Measurements from ENCODE around the gene CRIM1. TPM values are rescaled to one million over a fixed set of nuclear protein-coding genes. Genes with fewer than 3 reads are reported as not detected.

The CRIM1 gene
- total RNA-seq, 4 donors from 2014 or later = 93.2 to 194 (median 119) TPM

GRCh38 chr2:36556842-36557241, 201.3 kb downstream of the CRIM1 start:
- ATAC-seq (no peak), DNase-seq (no peak)
- intact Hi-C loops (cut with DNase I; ENCODE audit: low total_unique reads) (no loop called here), in situ Hi-C loops (cut with MboI; ENCODE audit: low sequenced_read_pairs in 4 of 4) (no loop called here)
- TF ChIP-seq CTCF (IDR thresholded peaks at IDR 0.05 in 4 of 5, conservative IDR thresholded peaks at IDR 0.05 in 1 of 5) (no peak), POLR2A (IDR thresholded peaks at IDR 0.05) (no peak)
- Histone ChIP-seq H3K9me3 (no peaks in the 10 kb centered on the region), H3K27ac (peak overlapping the region in 3 of 4 donors; percentile 4 to 6 (median 4)), H3K4me1 (peaks cover 8% of the 10 kb centered on the region in 2 donors), H3K4me3 (no peak overlapping the region), H3K36me3 (peaks cover 0 to 23% of the 10 kb centered on the region in 2 donors), H3K27me3 (no peaks in the 10 kb centered on the region)

DNA sequence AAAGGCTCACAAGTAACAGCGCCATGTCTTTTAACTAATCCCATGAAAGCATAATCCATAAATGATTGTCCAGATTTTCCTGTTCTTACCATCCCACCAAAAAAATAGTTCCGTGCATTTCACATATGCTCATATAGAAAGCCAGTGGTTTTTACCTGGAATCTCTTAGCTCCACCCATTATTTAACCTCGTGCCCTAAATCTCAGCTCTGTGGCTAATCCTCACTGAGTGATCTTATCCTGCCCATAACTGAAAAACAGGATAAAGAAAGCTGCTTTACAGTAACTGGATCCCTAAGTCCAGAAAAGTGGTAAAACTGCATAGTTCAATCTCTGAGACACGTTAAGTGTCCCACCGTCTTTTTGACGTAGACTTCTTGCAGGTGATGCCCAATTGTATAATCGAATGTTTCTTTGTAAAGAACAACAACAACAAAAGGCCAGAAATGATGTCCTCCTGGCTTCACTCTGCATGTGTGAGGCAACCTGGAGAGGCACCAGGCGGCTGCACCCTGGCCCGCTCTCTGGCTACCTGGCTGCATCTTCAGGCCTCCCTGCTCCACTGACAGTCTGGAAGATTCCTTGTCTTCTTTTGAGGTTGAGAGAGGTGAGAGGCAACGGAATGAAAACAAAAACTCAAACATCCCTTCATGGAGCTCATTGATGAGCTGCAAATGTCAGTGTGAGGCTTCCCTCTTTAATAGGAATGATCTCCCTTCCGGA, 203.8 kb downstream of the CRIM1 start:
- DNase-seq (no peak), ATAC-seq (no peak)
- Histone ChIP-seq H3K27ac (peak overlapping the region in 1 of 4 donors; percentile 14), H3K9me3 (no peaks in the 10 kb centered on the region), H3K27me3 (no peaks in the 10 kb centered on the region), H3K36me3 (peaks cover 0 to 21% of the 10 kb centered on the region in 2 donors), H3K4me1 (peaks cover 22 to 26% of the 10 kb centered on the region in 2 donors), H3K4me3 (no peak overlapping the region)
- TF ChIP-seq CTCF (IDR thresholded peaks at IDR 0.05 in 4 of 5, conservative IDR thresholded peaks at IDR 0.05 in 1 of 5) = no peak
- no peak for TF ChIP-seq POLR2A (IDR thresholded peaks at IDR 0.05)
- in situ Hi-C loops (cut with MboI; ENCODE audit: low sequenced_read_pairs in 4 of 4) (no loop called here), intact Hi-C loops (cut with DNase I; ENCODE audit: low total_unique reads) (no loop called here)

GRCh38 chr2:36560726-36561125, 205.1 kb downstream of the CRIM1 start:
- H3K27ac ChIP-seq = peak overlapping the region in 3 of 4 donors; percentile 53 to 70 (median 53)
- peaks cover 0 to 12% of the 10 kb centered on the region in 2 donors for H3K36me3 ChIP-seq
- peaks cover 22 to 28% of the 10 kb centered on the region in 2 donors for H3K4me1 ChIP-seq
- no peaks in the 10 kb centered on the region for H3K9me3 ChIP-seq
- DNase-seq (no peak), ATAC-seq (no peak)
- TF ChIP-seq CTCF (IDR thresholded peaks at IDR 0.05 in 4 of 5, conservative IDR thresholded peaks at IDR 0.05 in 1 of 5) (no peak), POLR2A (IDR thresholded peaks at IDR 0.05) (no peak)
- no peaks in the 10 kb centered on the region for H3K27me3 ChIP-seq
- in situ Hi-C loops (cut with MboI; ENCODE audit: low sequenced_read_pairs in 4 of 4) = no loop called here
- no peak overlapping the region for H3K4me3 ChIP-seq
- intact Hi-C loops (cut with DNase I; ENCODE audit: low total_unique reads) = no loop called here

DNA sequence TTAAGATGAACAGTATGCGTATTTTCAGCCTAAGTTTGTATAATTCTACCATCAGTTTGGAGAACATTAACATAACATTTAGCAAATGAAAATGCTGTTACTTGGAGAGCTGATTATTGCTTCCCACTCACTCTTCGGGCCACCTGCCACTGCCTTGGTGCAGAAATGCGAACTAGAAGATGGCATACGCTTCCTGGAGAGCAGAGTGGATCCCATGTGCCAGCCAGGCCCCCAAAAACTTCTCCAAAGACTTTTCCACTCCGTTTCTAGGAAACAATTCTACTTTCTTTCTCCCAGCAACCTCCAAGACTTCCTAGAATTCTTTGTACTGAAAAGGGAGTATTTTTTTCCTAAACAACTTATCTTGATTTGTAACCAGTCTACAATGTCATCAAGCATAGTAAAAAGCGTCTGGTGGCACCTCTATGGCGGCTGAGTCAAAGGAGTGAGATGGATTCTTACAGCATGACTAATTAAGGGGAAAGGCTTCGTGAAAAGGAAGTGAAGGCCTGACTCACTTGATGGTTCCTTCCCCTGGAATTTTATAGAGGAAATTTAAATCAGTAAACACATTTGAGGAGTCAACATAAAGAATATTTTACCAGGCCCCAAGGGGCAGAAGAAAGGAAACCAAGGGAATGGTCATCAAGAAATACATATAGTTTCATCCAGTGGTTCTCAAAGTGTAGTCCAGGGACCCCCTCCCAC, 205.8 kb downstream of the CRIM1 start:
- H3K27me3 ChIP-seq = no peaks in the 10 kb centered on the region
- in situ Hi-C loops (cut with MboI; ENCODE audit: low sequenced_read_pairs in 4 of 4) (no loop called here), intact Hi-C loops (cut with DNase I; ENCODE audit: low total_unique reads) (no loop called here)
- peak overlapping the region; percentile 53 to 70 (median 66) for H3K27ac ChIP-seq
- ATAC-seq = peak; percentile 46 to 58
- H3K4me1 ChIP-seq = peaks cover 22 to 28% of the 10 kb centered on the region in 2 donors
- no peak for DNase-seq
- TF ChIP-seq POLR2A (IDR thresholded peaks at IDR 0.05) (no peak), CTCF (IDR thresholded peaks at IDR 0.05 in 4 of 5, conservative IDR thresholded peaks at IDR 0.05 in 1 of 5) (no peak)
- no peaks in the 10 kb centered on the region for H3K9me3 ChIP-seq
- no peak overlapping the region for H3K4me3 ChIP-seq
- peaks cover 0 to 14% of the 10 kb centered on the region in 2 donors for H3K36me3 ChIP-seq
